HepG2 (cell line): Measurements from ENCODE around the gene PRKG1. TPM values are rescaled to one million over a fixed set of nuclear protein-coding genes. Genes with fewer than 3 reads are reported as not detected.

Experiments
- ATAC-seq: fragments of 200-7000 bp; cut with Tn5 transposase; 3 replicates; pipeline ENCODE4 v1.9.1; 2020; ENCODE audit warnings: mild to moderate bottlenecking, moderate library complexity
- BruUV-seq: library from RNA; stranded (reverse); fragments of 400-500 nt; replicated peaks from 2 replicates; lab custom pipeline; 2021; lab: Mats Ljungman, UMichigan
- CTCF ChIA-PET: fragments of 300-600 bp; formaldehyde crosslinking; extraction: SDS; loops from one replicate; lab custom pipeline; 2021; ENCODE audit warnings: low total read pairs, inconsistent platforms, low intra/inter-chr PET ratio; lab: Yijun Ruan, JAX
- POLR2A ChIA-PET: fragments of 350-600 bp; sonication (Branson Sonifier 250); formaldehyde crosslinking; loops from one replicate; lab custom pipeline; 2020; ENCODE audit warnings: antibody characterized with exemption, inconsistent platforms; lab: Yijun Ruan, JAX
- DNase-seq: peaks from one replicate; pipeline ENCODE4 v3.0.0-alpha.2; 2015; ENCODE audit warnings: low spot score
- FAIRE-seq: peaks from 3 replicates; lab custom pipeline; 2011; peaks lifted over from hg19 to GRCh38; lab: Jason Lieb, UNC
- H2AFZ ChIP-seq: one replicate; pipeline ENCODE4 v1.6.1; 2011; ENCODE audit warnings: low read length, inconsistent platforms
- H3K27ac ChIP-seq: fragments of 300-600 bp; 3 replicates; pipeline ENCODE4 v1.8.0; 2011; ENCODE audit warnings: mixed run types, mild to moderate bottlenecking, mixed read lengths, low read length, inconsistent platforms; ENCODE audit not compliant: insufficient read depth; ENCODE audit errors: extremely low read length
- H3K27me3 ChIP-seq, 2 experiments: fragments of 200-600 bp in 1 of 2; 2 replicates in 1 of 2; 3 replicates in 1 of 2; pipeline versions ENCODE4 v1.6.0 to v1.8.0; 2011; ENCODE audit warnings: low read length in 2 of 2, mild to moderate bottlenecking in 2 of 2, moderate library complexity in 2 of 2, inconsistent platforms in 1 of 2; ENCODE audit not compliant: insufficient read depth in 2 of 2, control insufficient read depth in 1 of 2
- H3K36me3 ChIP-seq, 2 experiments: fragments of 200-600 bp in 1 of 2; replicated peaks in 1 of 2; 2 replicates in 1 of 2; 3 replicates in 1 of 2; pipeline versions ENCODE4 v1.5.1 to v1.8.0; 2011; ENCODE audit warnings: low read length in 2 of 2, inconsistent platforms in 1 of 2; ENCODE audit not compliant: insufficient read depth in 2 of 2, control insufficient read depth in 1 of 2
- H3K4me1 ChIP-seq: 2 replicates; pipeline ENCODE4 v1.5.1; 2012; ENCODE audit warnings: low read length, inconsistent platforms; ENCODE audit not compliant: insufficient read depth
- H3K4me2 ChIP-seq: 2 replicates; pipeline ENCODE4 v1.6.0; 2011; ENCODE audit warnings: low read depth, low read length, inconsistent platforms
- H3K4me3 ChIP-seq, 3 experiments: fragments of 200-600 bp in 1 of 3; sonication (generic), shearing (Covaris generic) in 1 of 3; replicated peaks in 1 of 3; 2 replicates each; pipeline ENCODE4 v1.5.1; 2011 to 2016; ENCODE audit warnings: low read length in 3 of 3, inconsistent platforms in 2 of 3, low read depth in 2 of 3, mild to moderate bottlenecking in 2 of 3, control low read depth in 1 of 3, mixed read lengths in 1 of 3; ENCODE audit not compliant: insufficient read depth in 1 of 3
- H3K79me2 ChIP-seq: one replicate; pipeline ENCODE4 v1.6.1; 2011; ENCODE audit warnings: low read length, inconsistent platforms; ENCODE audit not compliant: insufficient read depth
- H3K9ac ChIP-seq: 2 replicates; pipeline ENCODE4 v1.6.0; 2011; ENCODE audit warnings: mild to moderate bottlenecking, low read depth, low read length, inconsistent platforms; ENCODE audit not compliant: insufficient read depth
- H3K9me3 ChIP-seq: 2 replicates; pipeline ENCODE4 v1.5.1; 2012; ENCODE audit warnings: mild to moderate bottlenecking, low read length
- H4K20me1 ChIP-seq: 2 replicates; pipeline ENCODE4 v1.6.0; 2011; ENCODE audit warnings: inconsistent platforms, mild to moderate bottlenecking, low read length, moderate library complexity; ENCODE audit not compliant: insufficient read depth
- ADNP ChIP-seq: sonication (generic); formaldehyde crosslinking; IDR thresholded peaks from 2 replicates; pipeline ENCODE4 v1.4.0; 2020; ENCODE audit warnings: missing genetic modification reagents
- CREB1 ChIP-seq, 2 experiments: fragments of 450-650 bp in 1 of 2; IDR thresholded peaks; 2 replicates each; pipeline ENCODE4 v1.6.1; 2016 to 2017; ENCODE audit warnings: control low read depth in 1 of 2, mild to moderate bottlenecking in 1 of 2, missing compliant biosample characterization in 1 of 2, missing genetic modification characterization in 1 of 2
- EZH2 ChIP-seq: conservative IDR thresholded peaks from 2 replicates; pipeline ENCODE4 v1.6.1; 2012; ENCODE audit warnings: mild to moderate bottlenecking, low read depth, low read length, moderate library complexity
- GTF2F1 ChIP-seq: fragments of 150-350 bp; IDR thresholded peaks from 2 replicates; pipeline ENCODE4 v1.6.1; 2014; ENCODE audit warnings: low read length
- MYPOP ChIP-seq: sonication (generic); formaldehyde crosslinking; IDR thresholded peaks from 2 replicates; pipeline ENCODE4 v1.8.1; 2023; ENCODE audit warnings: mild to moderate bottlenecking, moderate library complexity, missing genetic modification reagents
- NCOA1 ChIP-seq: sonication (generic); formaldehyde crosslinking; IDR thresholded peaks from 2 replicates; pipeline ENCODE4 v1.9.0; 2021; ENCODE audit warnings: missing genetic modification reagents
- NONO ChIP-seq, 2 experiments: fragments of 450-650 bp in 1 of 2; sonication (generic) in 1 of 2; formaldehyde crosslinking in 1 of 2; IDR thresholded peaks in 1 of 2; conservative IDR thresholded peaks in 1 of 2; 2 replicates each; pipeline versions ENCODE4 v1.6.1 to v1.8.0; 2017 to 2022; ENCODE audit warnings: mild to moderate bottlenecking in 1 of 2, missing genetic modification reagents in 1 of 2, moderate library complexity in 1 of 2
- THAP8 ChIP-seq: sonication (generic); formaldehyde crosslinking; IDR thresholded peaks from 2 replicates; pipeline ENCODE4 v1.5.1; 2020; ENCODE audit warnings: missing genetic modification reagents, mild to moderate bottlenecking, borderline replicate concordance
- ZNF20 ChIP-seq: sonication (generic); formaldehyde crosslinking; IDR thresholded peaks from 2 replicates; pipeline ENCODE4 v1.4.0; 2020; ENCODE audit warnings: mild to moderate bottlenecking, moderate library complexity, missing genetic modification reagents
- ZNF44 ChIP-seq: sonication (generic); formaldehyde crosslinking; IDR thresholded peaks from 2 replicates; pipeline ENCODE4 v1.5.1; 2020; ENCODE audit warnings: mild to moderate bottlenecking, missing genetic modification reagents
- ZNF496 ChIP-seq: sonication (generic); formaldehyde crosslinking; IDR thresholded peaks from 2 replicates; pipeline ENCODE4 v1.8.1; 2023; ENCODE audit warnings: mild to moderate bottlenecking, moderate library complexity, missing genetic modification reagents; ENCODE audit not compliant: insufficient replicate concordance
- WGBS: methylation state at CpG from one replicate; pipeline ENCODE4 v1.1.6; 2017; ENCODE audit warnings: low lambda C conversion rate; 5-methylcytosine and 5-hydroxymethylcytosine counted together
- in situ Hi-C: cut with HindIII; loops from 2 replicates; pipeline ENCODE4 v1.10.0; 2017; ENCODE audit warnings: low pct_unique_long_range_greater_than_20kb; ENCODE audit not compliant: extremely low pct_ligation_motif_present
- intact Hi-C: fragments of 100-400 bp; cut with micrococcal nuclease; formaldehyde crosslinking; loops from one replicate; pipeline ENCODE4 v1.10.0; 2022; ENCODE audit not compliant: unreplicated experiment
- polyA plus RNA-seq, 8 experiments: library from polyadenylated mRNA; depleted of rRNA in 3 of 8; stranded (reverse) in 7 of 8; unstranded in 1 of 8; fragments of >200 nt; fragmentation: Illumina TruSeq in 4 of 8; extraction: Trizol in 4 of 8; gene quantifications; 2 replicates each; pipeline versions ENCODE4 v1.2.1 to v1.2.3, GENCODE V29; 2011 to 2016; ENCODE audit warnings: low read depth in 4 of 8, missing spikeins in 1 of 8, mixed read lengths in 1 of 8; ENCODE audit not compliant: insufficient read depth in 1 of 8
- total RNA-seq, 5 experiments: library from RNA; depleted of rRNA; stranded (reverse); fragments of >200 nt; fragmentation: Illumina TruSeq; extraction: Trizol; gene quantifications; 2 replicates each; pipeline ENCODE4 v1.2.3, GENCODE V29; 2016; ENCODE audit warnings: low read depth in 1 of 5

Gene PRKG1
- total and polyA plus RNA-seq, 2 of the 13 experiments (the other 11 are each of a cell fraction or from before 2014, with no cell fraction given), result 0.01 TPM; not detected in 1

DNA sequence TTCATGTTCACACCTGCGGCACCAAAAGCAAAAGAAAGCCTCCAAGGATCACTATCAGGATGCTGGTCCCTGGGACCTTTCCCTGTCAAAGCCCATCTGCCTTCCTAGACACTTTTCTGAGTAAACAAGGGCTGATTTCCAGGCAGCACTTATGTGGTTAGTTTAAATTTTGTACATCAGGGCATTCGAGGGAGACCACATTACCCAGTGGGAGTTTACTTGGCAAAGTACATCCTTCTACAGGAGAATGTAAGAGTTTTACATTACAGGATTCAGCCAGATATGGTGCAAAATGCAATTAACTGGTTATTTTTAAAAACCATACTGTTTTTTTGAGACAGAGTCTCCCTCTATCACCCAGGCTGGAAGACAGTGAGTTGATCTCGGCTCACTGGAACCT lies 493.0 kb downstream of the PRKG1 start:
- in situ Hi-C loops (no loop called here), intact Hi-C loops (no loop called here)
- CTCF ChIA-PET, result no interaction called here
- Histone ChIP-seq H3K36me3 (no peaks in the 10 kb centered on the region), H3K9me3 (no peaks in the 10 kb centered on the region), H3K27me3 (no peaks in the 10 kb centered on the region), H4K20me1 (no peaks in the 10 kb centered on the region), H2AFZ (no peak overlapping the region), H3K4me2 (no peak overlapping the region), H3K4me1 (no peaks in the 10 kb centered on the region), H3K9ac (no peak overlapping the region), H3K79me2 (no peaks in the 10 kb centered on the region), H3K27ac (no peak overlapping the region), H3K4me3 (no peak overlapping the region)
- no peak for FAIRE-seq
- BruUV-seq, result no TSS peak
- 0% methylated on average over 3 of the region's 3 CpGs for WGBS
- ATAC-seq, result no peak
- DNase-seq, result no peak
- POLR2A ChIA-PET, result no interaction called here
- TF ChIP-seq GTF2F1, result no peak
- TF ChIP-seq THAP8 (CRISPR knock-in tag), result no peak
- no peak for TF ChIP-seq ZNF44 (CRISPR knock-in tag)
- no peak for TF ChIP-seq ZNF20
- TF ChIP-seq ADNP (CRISPR knock-in tag), result no peak
- no peak for TF ChIP-seq NCOA1 (CRISPR knock-in tag)
- TF ChIP-seq NONO (IDR thresholded peaks at IDR 0.05), result no peak
- TF ChIP-seq NONO (CRISPR knock-in tag; conservative IDR thresholded peaks at IDR 0.05), result no peak
- no peak for TF ChIP-seq ZNF496
- no peak for TF ChIP-seq CREB1 (IDR thresholded peaks at IDR 0.05)
- no peak for TF ChIP-seq CREB1 (CRISPR knock-in tag; IDR thresholded peaks at IDR 0.05)
- no peak for TF ChIP-seq MYPOP (CRISPR knock-in tag)
- no peak for TF ChIP-seq EZH2
